Daoy (cell line): ENCODE results near the gene RALGPS1. TPM values are rescaled to one million over a fixed set of nuclear protein-coding genes. Genes with fewer than 3 reads are reported as not detected.

Experiments used
- DNase-seq: peaks from one replicate; pipeline ENCODE4 v3.0.0-alpha.2; 2015; ENCODE audit warnings: low read depth
- total RNA-seq: library from RNA; depleted of rRNA; stranded (reverse); fragments of >200 nt; shearing (Covaris generic); gene quantifications from 2 replicates; pipeline ENCODE4 v1.2.3, GENCODE V29; 2014

Gene RALGPS1
- total RNA-seq, 1 experiment from 2014 or later: 4.9 TPM

GRCh38 chr9:127222388-127223095 is 308.0 kb downstream of the RALGPS1 start:
- DNase-seq: no peak

- DNase-seq: no peak
Measured at GRCh38 chr9:127223266-127223665, 308.7 kb downstream of the RALGPS1 start.

GRCh38 chr9:127223810-127224177 is 309.2 kb downstream of the RALGPS1 start:
- DNase-seq: no peak

GRCh38 chr9:127224178-127224882 is 309.7 kb downstream of the RALGPS1 start:
- peak; percentile 95 for DNase-seq

GRCh38 chr9:127224883-127225739 is 310.5 kb downstream of the RALGPS1 start:
- peak; percentile 97 for DNase-seq

- DNase-seq: peak; percentile 46
Measured at GRCh38 chr9:127225801-127226625, 311.4 kb downstream of the RALGPS1 start.

- DNase-seq: no peak
Measured at GRCh38 chr9:127229691-127230417, 315.3 kb downstream of the RALGPS1 start.

GRCh38 chr9:127231666-127232065 is 317.1 kb downstream of the RALGPS1 start:
- DNase-seq: no peak

GRCh38 chr9:127232833-127233549 is 318.4 kb downstream of the RALGPS1 start:
- no peak for DNase-seq

GRCh38 chr9:127233550-127233949 is 319.0 kb downstream of the RALGPS1 start:
- no peak for DNase-seq

GRCh38 chr9:127233989-127234388 is 319.4 kb downstream of the RALGPS1 start:
- no peak for DNase-seq

GRCh38 chr9:127237801-127238200 is 323.2 kb downstream of the RALGPS1 start:
- no peak for DNase-seq

GRCh38 chr9:127241354-127241753 is 326.8 kb downstream of the RALGPS1 start:
- no peak for DNase-seq

- peak; percentile 99 for DNase-seq
Measured at GRCh38 chr9:127244609-127245601, 330.3 kb downstream of the RALGPS1 start.

GRCh38 chr9:127245637-127246164 is 331.1 kb downstream of the RALGPS1 start:
- no peak for DNase-seq

GRCh38 chr9:127248241-127248640 is 333.7 kb downstream of the RALGPS1 start:
- no peak for DNase-seq

GRCh38 chr9:127249877-127250276 is 335.3 kb downstream of the RALGPS1 start:
- no peak for DNase-seq

GRCh38 chr9:127250896-127251391 is 336.4 kb downstream of the RALGPS1 start:
- no peak for DNase-seq
